IPS-20b (cell line): ENCODE results near the gene RTF1.
"Not testable (repeated sequence)": the region's sequence is repeated elsewhere in the genome, so short reads cannot be mapped to it uniquely, and the experiment has no call there.

Experiments
- H3K27ac ChIP-seq: one replicate; pipeline ENCODE4 v1.5.1; 2013; ENCODE audit warnings: low read length
- H3K27me3 ChIP-seq: 2 replicates; pipeline ENCODE4 v1.6.1; 2013; ENCODE audit warnings: mild to moderate bottlenecking, low read length, inconsistent platforms; ENCODE audit not compliant: insufficient read depth
- H3K36me3 ChIP-seq: 2 replicates; pipeline ENCODE4 v1.6.1; 2013; ENCODE audit warnings: low read depth, mild to moderate bottlenecking, inconsistent platforms, low read length, moderate library complexity; ENCODE audit not compliant: insufficient read depth
- H3K4me1 ChIP-seq: 2 replicates; pipeline ENCODE4 v1.6.1; 2013; ENCODE audit warnings: mild to moderate bottlenecking, control low read depth, inconsistent platforms, low read length, moderate library complexity; ENCODE audit not compliant: insufficient read depth
- H3K4me3 ChIP-seq: 2 replicates; pipeline ENCODE4 v1.5.1; 2013; ENCODE audit warnings: mild to moderate bottlenecking, low read length, inconsistent platforms
- H3K9ac ChIP-seq: 2 replicates; pipeline ENCODE4 v1.6.1; 2013; ENCODE audit warnings: low read depth, mild to moderate bottlenecking, inconsistent platforms, low read length, moderate library complexity
- H3K9me3 ChIP-seq: 2 replicates; pipeline ENCODE4 v1.6.1; 2013; ENCODE audit warnings: mild to moderate bottlenecking, low read depth, low read length, inconsistent platforms; ENCODE audit not compliant: insufficient read depth

The RTF1 gene

DNA sequence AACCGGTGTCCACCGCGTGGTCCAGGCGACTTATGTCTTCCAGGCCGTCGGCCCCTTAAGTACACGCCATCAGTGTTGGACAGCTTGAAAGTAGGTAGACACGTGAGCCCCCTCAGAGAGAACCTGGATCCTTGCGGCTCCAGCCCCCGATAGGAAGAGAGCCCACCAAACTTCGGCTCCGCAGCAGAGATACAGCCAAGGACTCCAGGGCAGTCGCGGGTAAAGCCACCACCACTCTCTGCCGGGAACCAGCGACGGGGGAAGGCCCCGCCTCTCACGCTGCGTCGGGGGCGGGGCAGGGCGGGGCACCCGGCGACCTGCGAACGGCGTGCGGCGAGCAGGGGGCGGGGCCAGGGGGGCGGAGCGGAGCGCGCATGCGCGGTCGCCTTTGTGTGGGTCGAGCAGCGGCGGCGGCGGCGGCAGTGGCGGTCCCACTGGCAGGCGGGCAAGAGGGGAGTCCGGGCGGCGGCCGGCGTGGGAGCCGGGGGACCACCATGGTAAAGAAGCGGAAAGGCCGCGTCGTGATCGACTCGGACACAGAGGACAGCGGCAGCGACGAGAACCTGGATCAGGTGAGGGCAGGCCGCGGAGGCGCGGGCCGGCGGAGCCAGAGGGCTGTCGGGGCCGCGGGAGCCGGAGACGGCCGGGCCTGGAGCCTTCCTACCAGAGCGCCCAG is at the start of gene RTF1:
TSS of gene RTF1 (plus strand) at position 354 of the 676 bp plus-strand sequence. CDS start at position 375, 21 bp downstream.
- Histone ChIP-seq H3K27ac (peak within 1 kb of the TSS; percentile 68), H3K4me3 (peak within 1 kb of the TSS; percentile 99), H3K4me1 (peaks cover 2% of the 10 kb centered on the region; the same call in 1 of the 2 replicates), H3K9me3 (no peaks in the 10 kb centered on the region), H3K27me3 (no peaks in the 10 kb centered on the region), H3K36me3 (no peaks in the 10 kb centered on the region), H3K9ac (peak within 1 kb of the TSS; percentile 92)

DNA sequence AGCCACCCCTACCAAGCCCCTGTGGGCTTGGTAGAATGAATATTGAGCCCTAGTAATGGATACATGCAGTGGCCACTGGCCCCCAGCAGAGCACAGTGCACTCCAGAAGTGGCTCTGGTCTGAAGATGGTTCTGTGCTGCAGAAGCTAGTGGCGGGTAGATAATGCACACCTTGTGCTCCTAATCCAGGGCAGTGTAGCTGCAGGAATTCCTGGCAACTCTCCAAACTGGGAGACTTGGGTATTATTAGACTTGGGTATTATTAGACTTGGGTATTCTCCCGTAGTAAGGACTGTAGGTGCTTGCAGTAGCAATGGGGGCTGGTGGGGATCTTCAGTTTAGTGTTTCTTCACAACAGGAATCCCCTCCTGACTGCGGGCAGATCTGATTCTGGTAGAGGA is 49.5 kb upstream of the RTF1 start:
- Histone ChIP-seq H3K27ac (no peak overlapping the region), H3K27me3 (no peaks in the 10 kb centered on the region), H3K9me3 (no peaks in the 10 kb centered on the region), H3K36me3 (peaks cover 93% of the 10 kb centered on the region), H3K4me3 (no peak overlapping the region), H3K4me1 (no peaks in the 10 kb centered on the region), H3K9ac (no peak overlapping the region)

DNA sequence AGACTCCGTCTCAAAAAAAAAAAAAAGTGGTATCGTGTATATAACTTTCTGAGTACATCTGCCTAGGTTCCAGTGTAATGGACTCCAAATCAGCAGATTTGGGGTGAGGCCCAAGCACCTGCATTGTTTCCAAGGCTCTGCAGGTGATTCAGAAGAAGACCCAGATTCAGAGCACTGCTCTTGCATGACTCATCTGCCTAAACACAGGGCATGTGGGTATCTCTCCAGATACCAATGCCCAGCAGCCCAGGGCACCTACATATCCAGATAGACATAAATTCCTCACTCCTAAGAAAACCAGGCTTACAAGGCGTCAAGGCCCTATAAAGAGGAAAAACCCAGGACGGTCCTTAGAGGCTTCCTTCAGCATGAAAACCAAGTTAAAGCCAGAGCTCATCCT is 38.9 kb upstream of the RTF1 start:
- Histone ChIP-seq H3K4me1 (no peaks in the 10 kb centered on the region), H3K36me3 (peaks cover 79% of the 10 kb centered on the region), H3K9me3 (peaks cover 8% of the 10 kb centered on the region; the same call in 1 of the 2 replicates), H3K9ac (no peak overlapping the region), H3K27ac (no peak overlapping the region), H3K27me3 (no peaks in the 10 kb centered on the region), H3K4me3 (no peak overlapping the region)

DNA sequence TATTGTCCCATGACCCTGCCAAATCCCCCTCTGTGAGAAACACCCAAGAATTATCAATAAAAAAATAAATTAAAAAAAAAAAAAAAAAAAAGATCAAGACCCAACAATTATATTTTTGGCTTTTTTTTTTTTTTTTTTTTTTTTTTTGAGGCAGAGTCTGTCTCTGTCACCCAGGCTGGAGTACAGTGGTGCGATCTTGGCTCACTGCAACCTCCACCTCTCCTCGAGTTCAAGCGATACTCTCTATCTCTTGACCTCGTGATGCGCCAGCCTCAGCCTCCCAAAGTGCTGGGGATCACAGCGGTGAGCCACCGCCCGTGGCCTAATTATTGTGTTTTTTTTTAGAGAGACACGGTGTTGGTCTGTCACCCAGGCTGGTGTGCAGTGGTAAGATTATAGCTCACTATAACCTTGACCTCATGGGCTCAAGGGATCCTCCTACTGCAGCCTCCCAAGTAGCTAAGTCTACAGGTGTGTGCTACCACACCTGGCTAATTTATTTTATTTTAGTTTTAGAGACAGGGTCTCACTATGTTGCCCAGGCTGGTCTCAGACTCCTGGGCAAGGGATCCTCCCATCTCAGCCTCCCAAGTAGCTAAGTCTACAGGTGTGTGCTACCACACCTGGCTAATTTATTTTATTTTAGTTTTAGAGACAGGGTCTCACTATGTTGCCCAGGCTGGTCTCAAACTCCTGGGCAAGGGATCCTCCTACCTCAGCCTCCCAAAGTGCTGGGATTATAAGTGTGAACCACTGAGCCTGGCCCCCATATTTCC is 32.7 kb upstream of the RTF1 start:
- peaks cover 24% of the 10 kb centered on the region for H3K36me3 ChIP-seq
- H3K9ac ChIP-seq, H3K9me3 ChIP-seq, H3K27me3 ChIP-seq, H3K4me1 ChIP-seq, H3K27ac ChIP-seq, H3K4me3 ChIP-seq: not testable (repeated sequence)

DNA sequence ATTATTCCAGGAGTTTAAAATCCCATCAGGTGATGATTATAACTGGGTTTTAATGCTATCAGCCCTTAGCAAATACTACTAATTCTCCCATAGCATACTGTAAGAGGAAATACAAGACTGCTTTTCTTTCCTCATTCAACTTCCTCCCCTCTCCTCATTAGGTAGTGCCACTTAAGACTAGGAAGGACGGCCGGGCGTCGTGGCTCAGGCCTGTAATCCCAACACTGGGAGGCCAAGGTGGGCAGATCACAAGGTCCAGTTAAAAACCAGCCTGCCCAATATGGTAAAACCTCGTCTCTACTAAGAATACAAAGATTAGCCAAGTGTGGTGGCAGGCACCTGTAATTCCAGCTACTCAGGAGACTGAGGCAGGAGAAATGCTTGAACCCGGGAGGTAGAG is 29.2 kb upstream of the RTF1 start:
- no peaks in the 10 kb centered on the region for H3K36me3 ChIP-seq
- no peaks in the 10 kb centered on the region for H3K4me1 ChIP-seq
- no peaks in the 10 kb centered on the region for H3K9me3 ChIP-seq
- no peak overlapping the region for H3K4me3 ChIP-seq
- H3K27ac ChIP-seq = no peak overlapping the region
- no peak overlapping the region for H3K9ac ChIP-seq
- H3K27me3 ChIP-seq = no peaks in the 10 kb centered on the region

DNA sequence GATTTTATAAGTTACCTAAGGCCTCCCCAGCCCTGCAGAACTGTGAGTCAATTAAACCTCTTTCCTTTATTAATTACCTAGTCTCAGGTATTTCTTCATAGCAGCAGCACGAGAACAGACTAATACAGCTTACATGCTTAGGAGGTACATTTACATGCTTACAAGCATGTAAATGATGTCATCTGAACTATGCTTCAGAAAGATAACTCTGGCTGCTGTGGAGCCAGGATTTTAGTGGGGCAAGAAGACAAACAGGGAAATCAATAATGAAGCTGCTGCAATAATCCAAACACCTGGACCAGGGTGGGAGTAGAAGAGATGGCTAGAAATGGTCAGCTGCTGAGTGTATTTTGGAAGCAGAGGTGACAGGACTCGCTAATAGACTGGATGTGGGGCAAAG is 24.2 kb upstream of the RTF1 start:
- no peaks in the 10 kb centered on the region for H3K9me3 ChIP-seq
- no peaks in the 10 kb centered on the region for H3K4me1 ChIP-seq
- no peak overlapping the region for H3K27ac ChIP-seq
- peaks cover 15% of the 10 kb centered on the region; the same call in 1 of the 2 replicates for H3K36me3 ChIP-seq
- H3K9ac ChIP-seq = no peak overlapping the region
- H3K27me3 ChIP-seq = no peaks in the 10 kb centered on the region
- H3K4me3 ChIP-seq = no peak overlapping the region

DNA sequence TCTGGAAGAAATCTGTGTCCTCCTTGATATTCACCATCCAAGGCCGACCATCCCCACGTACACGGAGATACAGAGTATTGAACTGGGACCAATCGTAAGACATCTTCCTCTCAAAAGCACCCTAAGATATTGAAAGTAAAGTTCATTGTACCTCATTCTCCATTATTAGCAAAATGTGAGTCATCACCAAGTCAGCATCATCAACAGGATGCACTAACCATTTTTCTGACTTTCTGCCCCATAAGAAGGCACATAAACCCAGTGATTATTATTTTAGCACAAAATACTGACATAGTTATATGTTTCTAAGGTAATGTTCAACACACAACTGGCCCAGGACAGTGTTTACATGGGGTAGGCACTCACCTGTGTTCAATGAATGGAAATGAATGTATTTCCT is 22.0 kb upstream of the RTF1 start:
- peaks cover 15% of the 10 kb centered on the region; the same call in 1 of the 2 replicates for H3K36me3 ChIP-seq
- H3K27me3 ChIP-seq = no peaks in the 10 kb centered on the region
- H3K4me3 ChIP-seq = no peak overlapping the region
- H3K4me1 ChIP-seq = no peaks in the 10 kb centered on the region
- H3K9ac ChIP-seq = no peak overlapping the region
- H3K9me3 ChIP-seq = no peaks in the 10 kb centered on the region
- H3K27ac ChIP-seq = no peak overlapping the region

DNA sequence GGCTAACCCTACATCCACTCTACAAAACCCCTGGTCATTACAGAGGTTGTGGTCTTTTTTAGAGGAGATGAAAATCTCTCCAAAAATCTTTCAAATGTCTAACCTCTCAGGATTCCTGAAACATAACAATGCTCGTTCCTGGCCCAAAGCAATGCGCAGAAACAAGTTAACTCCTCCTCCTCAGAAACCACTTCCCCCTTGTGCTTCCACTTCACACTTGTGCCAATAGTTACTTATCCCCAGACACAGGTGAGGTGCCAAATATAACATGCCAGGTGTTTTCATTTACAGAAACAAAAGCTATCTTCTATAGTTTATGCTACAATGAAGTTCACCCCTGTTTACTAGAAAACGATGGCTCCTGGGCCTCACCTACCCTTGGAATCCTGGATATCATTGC is 20.8 kb upstream of the RTF1 start:
- no peaks in the 10 kb centered on the region for H3K4me1 ChIP-seq
- no peaks in the 10 kb centered on the region for H3K27me3 ChIP-seq
- no peaks in the 10 kb centered on the region for H3K9me3 ChIP-seq
- peaks cover 15% of the 10 kb centered on the region; the same call in 1 of the 2 replicates for H3K36me3 ChIP-seq
- H3K9ac ChIP-seq = no peak overlapping the region
- no peak overlapping the region for H3K4me3 ChIP-seq
- no peak overlapping the region for H3K27ac ChIP-seq

DNA sequence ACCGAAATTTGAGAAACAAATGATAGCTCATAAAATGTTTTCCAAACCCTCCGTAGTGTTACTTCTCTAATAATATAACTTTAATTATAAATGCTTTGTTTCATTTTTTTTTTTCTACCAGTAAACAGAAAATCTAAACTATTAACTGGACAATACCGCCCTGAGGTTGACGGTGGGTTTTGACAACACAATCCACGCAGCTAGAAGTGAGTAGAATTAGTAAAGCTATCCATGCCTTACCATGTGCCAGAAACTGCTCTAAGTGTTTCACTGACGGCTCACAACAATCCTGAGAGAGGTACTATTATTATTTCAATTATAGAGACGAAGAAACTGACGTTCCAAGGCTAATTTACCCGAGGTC is 15.0 kb upstream of the RTF1 start:
- Histone ChIP-seq H3K4me3 (peak overlapping the region; percentile 97), H3K4me1 (no peaks in the 10 kb centered on the region), H3K27me3 (no peaks in the 10 kb centered on the region), H3K9me3 (no peaks in the 10 kb centered on the region), H3K9ac (peak overlapping the region; percentile 93), H3K27ac (no peak overlapping the region), H3K36me3 (no peaks in the 10 kb centered on the region)

DNA sequence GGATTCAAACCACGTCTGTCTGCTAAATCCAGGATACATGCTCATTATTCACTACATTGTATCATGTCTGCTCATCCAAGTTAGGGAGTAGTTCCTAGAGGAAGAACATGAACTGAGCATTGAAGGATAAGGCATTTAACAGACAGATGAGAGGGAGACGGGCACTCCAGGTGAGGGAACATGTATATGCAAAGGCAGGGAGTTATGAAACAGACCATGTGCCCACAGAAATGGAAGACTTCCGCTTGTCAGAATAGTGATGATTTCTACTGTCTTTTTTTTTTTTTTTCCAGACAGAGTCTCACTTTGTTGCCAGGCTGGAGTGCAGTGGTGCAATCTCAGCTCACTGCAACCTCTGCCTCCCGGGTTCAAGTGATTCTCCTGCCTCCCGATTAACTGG is 9.6 kb upstream of the RTF1 start:
- H3K9me3 ChIP-seq = no peaks in the 10 kb centered on the region
- H3K4me3 ChIP-seq = no peak overlapping the region
- no peaks in the 10 kb centered on the region for H3K4me1 ChIP-seq
- no peaks in the 10 kb centered on the region for H3K36me3 ChIP-seq
- no peak overlapping the region for H3K9ac ChIP-seq
- H3K27me3 ChIP-seq = no peaks in the 10 kb centered on the region
- H3K27ac ChIP-seq = no peak overlapping the region

DNA sequence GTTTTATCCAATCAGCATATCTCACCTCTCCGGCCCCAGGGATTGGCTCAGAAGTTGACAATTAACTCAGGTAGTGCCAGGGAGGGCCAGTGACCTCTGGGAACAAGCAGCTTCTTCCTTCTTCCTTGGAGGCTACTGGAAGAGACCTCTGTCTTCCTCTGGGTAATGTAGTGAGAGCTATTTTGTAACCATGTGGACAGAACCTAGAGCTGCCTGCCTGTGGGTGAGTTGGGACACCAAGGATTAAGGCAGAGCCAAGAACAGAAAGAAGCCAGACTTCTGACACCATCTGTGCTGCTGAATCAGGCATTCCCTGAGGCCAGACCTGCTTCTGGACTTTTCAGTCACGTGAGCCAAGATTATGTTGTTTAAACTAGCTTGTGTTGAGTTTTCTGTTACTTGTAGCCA is 8.7 kb upstream of the RTF1 start:
- no peaks in the 10 kb centered on the region for H3K36me3 ChIP-seq
- no peaks in the 10 kb centered on the region for H3K9me3 ChIP-seq
- H3K4me1 ChIP-seq = no peaks in the 10 kb centered on the region
- no peak overlapping the region for H3K4me3 ChIP-seq
- no peak overlapping the region for H3K9ac ChIP-seq
- H3K27me3 ChIP-seq = no peaks in the 10 kb centered on the region
- H3K27ac ChIP-seq = no peak overlapping the region

DNA sequence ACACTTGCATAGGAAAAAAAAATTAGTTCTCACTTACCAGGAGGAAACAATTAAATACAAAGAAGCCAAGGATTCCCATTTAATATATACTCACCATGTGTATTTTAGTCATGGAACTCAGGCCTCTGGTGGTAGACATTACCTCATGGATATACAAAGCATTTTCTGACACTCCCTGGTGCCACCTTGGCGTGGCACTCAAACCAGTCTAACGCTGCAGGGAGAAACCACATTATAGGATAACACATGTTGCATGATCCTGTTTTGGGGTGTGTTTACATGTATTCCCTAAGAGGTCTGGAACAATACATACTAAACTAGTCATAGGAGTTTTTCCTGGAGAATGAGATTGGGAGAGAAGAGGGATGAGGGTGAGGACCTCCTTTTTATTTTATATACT is 5.9 kb upstream of the RTF1 start:
- H3K9ac ChIP-seq = no peak overlapping the region
- peaks cover 2% of the 10 kb centered on the region; the same call in 1 of the 2 replicates for H3K4me1 ChIP-seq
- no peaks in the 10 kb centered on the region for H3K27me3 ChIP-seq
- H3K9me3 ChIP-seq = no peaks in the 10 kb centered on the region
- no peak overlapping the region for H3K27ac ChIP-seq
- no peak overlapping the region for H3K4me3 ChIP-seq
- no peaks in the 10 kb centered on the region for H3K36me3 ChIP-seq
